Hematopoietic multipotent progenitor cell treated with erythropoietin and hydrocortisone succinate and interleukin-3 and kit ligand, for 6 days (in vitro differentiated cells): ENCODE results near the gene FAM227A.
"Not testable (repeated sequence)": the region's sequence is repeated elsewhere in the genome, so short reads cannot be mapped to it uniquely, and the experiment has no call there.

Experiments used
- DNase-seq: peaks from one replicate; pipeline ENCODE4 v3.0.0-alpha.2; 2015

The FAM227A gene

DNA sequence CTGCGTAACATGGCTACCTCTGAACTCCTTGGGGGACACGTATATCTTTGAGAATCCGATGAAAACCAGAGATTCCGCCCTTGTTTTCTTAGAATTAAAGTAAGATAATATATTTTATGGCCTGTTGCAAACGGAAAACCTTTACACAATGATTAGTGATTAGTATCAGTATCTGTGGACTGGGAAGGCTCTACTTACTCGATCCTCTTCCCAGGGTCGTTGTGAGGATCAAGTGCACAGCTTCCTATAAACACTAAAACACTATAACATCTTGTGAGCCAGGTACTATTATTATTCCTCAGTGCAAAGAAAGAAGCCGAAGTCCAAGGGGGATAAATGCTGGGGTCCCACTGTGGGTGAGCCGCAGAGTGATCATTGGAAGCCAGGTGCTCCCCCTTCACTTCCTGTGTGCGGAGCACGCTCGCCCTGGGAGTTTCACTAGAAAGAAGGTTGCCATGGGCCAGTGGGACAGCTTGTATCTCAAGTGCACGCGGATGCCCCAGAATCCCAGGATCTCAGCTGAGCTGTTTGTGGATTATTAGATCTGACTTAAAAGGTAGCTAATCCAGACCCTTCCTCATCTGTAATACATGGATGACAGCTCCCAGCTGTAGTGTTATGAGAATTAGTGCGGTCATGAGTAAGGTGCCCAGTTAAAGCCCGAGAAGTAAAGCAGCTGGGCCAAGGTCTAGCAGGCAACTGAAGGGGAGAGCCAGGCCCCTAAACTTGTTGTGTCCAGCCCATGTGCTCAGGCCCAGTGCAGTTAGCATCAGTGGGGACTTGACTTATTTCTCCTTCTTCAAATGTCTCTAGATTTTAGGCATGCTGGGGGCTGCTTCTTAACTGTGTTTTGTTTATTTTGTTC, 1.1 kb upstream of the FAM227A start:
- peak; percentile 54 for DNase-seq

- peak; percentile 42 for DNase-seq
Observed at GRCh38 chr22:38655519-38656255, 505 bp downstream of the FAM227A start.

DNA sequence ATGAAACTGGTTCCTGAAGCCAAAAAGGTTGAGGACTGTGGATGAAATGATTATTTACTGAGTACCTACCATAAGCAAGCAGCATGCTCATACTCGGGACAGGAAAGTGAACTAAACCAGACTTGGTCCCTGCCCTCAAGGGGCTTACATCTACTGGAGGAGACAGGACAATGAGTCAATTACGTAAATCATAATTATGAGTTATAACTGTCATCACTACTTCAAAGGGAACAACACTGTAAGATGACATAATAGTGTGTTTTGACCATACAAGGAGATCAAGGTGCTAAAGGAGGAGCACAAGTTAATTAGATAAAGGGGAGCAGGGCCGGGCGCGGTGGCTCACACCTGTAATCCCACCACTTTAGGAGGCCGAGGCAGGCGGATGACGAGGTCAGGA, 2.5 kb downstream of the FAM227A start:
- no peak for DNase-seq

DNA sequence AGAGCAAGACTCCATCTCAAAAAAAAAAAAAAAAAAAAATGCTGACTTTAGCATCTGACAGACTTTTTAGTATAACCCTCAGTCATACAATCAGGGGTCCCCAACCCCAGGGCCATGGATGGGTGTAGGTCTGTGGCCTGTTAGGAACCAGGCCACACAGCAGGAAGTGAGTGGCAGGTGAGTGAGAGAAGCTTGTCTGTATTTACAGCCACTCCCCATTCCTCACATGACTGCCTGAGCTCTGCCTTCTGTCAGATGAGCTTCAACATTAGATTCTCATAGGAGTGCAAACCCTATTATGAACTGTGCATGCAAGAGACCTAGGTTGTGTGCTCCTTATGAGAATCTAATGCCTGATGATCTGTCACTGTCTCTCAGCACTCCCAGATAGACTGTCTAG, 3.3 kb downstream of the FAM227A start:
- peak; percentile 23 for DNase-seq

DNA sequence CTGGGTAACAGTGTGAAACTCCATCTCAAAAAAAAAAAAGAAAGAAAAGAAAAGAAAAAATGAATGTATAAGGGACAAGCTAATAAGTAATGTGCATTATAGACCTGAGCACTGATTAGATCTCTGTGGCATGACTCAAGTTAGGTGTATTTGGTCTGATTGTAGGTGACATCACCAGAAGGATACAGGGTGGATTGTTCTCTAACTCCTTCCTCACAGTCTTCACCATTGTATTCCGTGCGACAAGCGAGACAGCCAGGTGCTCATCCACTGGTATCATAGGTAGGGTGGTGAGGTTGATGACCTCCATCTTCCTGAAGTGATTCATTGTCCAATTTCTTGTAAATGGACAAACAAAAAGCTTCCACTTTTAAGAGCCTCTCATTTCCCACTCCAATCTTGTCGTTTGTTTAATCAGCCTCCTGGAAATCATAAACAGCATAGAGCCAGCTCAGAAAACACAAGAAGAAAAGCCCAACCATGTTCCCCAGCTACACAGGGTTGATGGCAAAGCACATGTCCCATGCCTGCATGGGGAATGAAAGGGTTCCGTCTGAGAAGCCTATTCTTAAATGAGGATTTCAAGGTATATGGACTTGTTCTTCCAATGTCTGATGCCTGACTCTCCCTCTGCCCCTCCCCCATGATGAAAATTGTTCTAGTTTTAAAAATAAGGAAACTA, 6.2 kb downstream of the FAM227A start:
- DNase-seq = no peak

DNA sequence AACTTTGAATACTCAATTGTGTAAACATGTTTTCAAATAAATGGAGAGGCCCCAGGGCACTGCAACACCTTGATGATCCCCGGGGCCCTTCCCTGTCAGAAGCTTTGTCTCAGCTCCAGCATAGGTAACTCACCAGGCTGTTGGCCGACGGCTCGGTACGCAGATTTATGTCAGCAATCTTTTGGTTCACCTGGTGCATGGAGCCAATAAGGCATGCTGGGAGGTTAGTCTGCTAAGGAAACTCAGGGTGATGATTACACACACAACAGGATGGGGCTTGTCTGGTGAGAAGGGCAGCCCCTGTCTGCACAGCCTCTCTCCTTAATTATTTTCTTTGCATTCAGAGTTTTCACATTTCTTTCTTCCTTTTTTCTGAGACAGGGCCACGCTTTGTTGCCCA, 10.8 kb downstream of the FAM227A start:
- no peak for DNase-seq

GRCh38 chr22:38644245-38644644, 11.9 kb downstream of the FAM227A start:
- not testable (repeated sequence) for DNase-seq

- no peak for DNase-seq
Observed at GRCh38 chr22:38641476-38642040, 14.6 kb downstream of the FAM227A start.

DNA sequence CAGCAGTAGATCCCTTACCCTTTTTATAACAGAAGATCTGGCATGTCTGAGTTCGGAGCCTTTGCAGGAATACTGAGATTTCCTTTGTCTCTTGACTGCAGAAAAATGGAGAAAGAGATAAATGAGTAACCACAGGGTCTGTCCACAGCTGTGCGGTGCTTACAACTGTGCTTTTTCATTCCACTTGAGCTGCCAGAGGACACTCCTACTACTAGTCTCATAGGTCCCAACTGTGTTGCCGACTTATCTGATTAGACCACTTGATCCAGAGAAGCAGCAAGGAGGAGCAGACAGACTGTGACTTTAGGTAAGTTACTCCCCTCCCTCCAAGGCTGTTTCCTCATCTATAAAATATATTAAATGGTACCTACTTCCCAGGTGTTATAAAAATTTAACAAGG, 17.5 kb downstream of the FAM227A start:
- DNase-seq = peak; percentile 55

DNA sequence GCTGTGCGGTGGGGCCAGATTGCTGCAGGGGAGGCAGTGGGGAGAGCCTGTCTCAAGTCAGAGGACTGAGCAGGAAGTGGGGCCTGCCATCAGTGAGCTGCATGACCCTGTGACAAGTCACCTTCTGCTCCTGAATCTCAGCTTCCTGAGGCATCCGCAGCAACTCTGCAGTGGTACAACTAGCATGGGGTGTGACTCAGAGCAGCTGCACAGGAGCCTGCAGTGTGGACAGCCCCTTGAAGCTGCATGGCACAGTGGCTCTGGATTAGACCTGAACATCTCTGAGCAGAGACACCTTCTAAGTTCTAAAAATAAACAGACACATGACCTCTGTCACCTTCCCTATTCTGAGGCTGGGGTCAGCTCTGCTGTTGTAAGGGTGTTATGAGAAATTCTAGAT, 18.0 kb downstream of the FAM227A start:
- DNase-seq = no peak

- no peak for DNase-seq
Observed at GRCh38 chr22:38632528-38632927, 23.7 kb downstream of the FAM227A start.

DNA sequence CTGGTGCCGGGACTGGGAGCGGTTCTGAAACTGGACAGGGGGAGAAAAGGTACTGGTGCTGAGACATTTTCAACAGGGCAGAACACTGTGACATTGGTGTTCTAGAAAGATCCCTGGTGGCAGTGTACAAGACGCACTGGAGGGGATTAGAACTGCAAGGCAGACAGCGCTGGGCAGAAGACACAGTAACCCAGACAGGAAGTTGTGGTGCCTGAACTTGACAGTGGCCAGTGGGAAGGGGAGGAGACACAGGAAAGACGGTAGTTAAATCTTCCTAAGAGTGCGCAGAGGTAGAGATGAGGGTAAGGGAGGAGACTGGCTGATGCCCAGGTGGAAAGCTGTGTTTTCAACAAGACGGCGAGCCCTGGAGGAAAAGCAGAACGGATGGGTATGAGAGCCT, 24.5 kb downstream of the FAM227A start:
- peak; percentile 16 for DNase-seq

GRCh38 chr22:38629108-38629507, 27.1 kb downstream of the FAM227A start:
- DNase-seq = no peak

GRCh38 chr22:38628444-38628843, 27.7 kb downstream of the FAM227A start:
- DNase-seq = no peak

DNA sequence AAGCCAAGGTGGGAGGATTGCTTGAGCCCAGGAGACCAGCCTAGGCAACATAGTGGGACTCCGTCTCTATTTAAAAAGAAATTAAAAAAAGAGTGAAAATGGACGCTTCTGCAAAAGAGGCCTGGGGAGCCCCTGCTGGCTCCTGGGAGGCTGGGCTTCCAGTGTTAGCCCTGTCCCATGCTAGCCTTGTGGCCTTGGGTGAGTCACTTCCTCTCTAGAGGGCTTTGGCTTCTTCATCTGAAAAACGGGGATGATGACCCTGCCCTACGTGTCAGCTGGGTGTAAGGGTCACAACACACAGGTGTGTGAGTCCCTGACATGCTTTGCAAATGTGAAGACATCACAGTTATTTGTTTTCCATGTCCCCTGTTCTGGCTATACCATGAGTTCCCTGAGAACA, 32.8 kb downstream of the FAM227A start:
- DNase-seq = no peak

DNA sequence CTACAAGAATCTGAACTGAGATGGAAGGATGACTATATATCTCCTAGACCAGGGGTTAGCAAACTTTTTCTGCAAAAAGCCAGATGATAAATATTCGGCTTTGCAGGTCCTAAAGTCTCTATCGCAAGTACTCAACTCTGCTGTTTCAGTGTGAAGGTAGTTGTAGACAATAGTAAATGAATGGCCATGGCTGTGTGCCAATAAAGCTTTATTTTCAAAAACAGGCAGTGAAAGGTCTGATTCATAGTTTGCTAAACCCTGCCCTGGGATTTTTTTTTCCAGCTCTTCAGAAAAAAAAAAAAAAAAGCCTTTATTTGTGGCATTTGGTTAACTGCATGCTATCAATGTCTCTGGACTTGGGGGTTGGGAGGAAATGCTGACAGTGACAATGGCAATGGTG, 37.5 kb downstream of the FAM227A start:
- DNase-seq = no peak

DNA sequence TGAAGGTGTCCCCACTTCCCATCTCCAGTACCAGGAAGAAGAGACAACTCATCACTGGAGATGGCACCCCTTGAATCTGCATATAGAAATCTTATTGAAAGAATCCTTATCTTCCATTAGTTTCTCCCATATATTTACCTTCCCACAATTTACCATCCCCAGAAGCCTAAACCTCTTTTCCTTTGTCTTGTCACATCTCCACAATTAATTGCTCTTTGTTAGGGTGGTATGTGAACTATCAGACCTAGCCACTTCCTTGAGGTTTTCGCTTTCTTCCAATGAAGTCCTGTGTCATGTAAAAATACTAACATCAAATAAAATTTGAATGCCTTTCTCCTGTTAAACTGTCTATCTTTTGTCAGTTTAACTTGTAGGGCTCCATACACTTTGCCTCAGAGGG, 37.9 kb downstream of the FAM227A start:
- no peak for DNase-seq

- DNase-seq = not testable (repeated sequence)
Observed at GRCh38 chr22:38615064-38615405, 41.2 kb downstream of the FAM227A start.

- no peak for DNase-seq
Observed at GRCh38 chr22:38614332-38615063, 41.7 kb downstream of the FAM227A start.

DNA sequence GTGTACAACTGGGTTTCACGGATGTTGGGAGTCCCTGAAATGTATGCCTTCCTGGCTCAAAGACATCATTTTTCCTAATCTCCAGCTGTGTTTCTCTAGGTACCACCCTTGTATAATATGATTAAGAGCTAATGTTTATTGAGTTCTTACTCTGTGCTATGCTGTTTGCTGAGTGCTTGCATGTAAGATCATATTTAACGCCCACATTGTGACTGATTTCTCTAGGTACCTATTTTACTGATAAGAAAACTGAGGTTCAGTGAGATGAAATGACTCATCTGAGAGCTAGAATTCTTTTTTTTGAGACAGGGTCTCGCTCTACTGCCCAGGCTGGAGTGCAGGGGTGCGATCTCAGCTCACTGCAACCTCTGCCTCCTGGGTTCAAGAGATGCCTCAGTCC, 42.6 kb downstream of the FAM227A start:
- DNase-seq = no peak

DNA sequence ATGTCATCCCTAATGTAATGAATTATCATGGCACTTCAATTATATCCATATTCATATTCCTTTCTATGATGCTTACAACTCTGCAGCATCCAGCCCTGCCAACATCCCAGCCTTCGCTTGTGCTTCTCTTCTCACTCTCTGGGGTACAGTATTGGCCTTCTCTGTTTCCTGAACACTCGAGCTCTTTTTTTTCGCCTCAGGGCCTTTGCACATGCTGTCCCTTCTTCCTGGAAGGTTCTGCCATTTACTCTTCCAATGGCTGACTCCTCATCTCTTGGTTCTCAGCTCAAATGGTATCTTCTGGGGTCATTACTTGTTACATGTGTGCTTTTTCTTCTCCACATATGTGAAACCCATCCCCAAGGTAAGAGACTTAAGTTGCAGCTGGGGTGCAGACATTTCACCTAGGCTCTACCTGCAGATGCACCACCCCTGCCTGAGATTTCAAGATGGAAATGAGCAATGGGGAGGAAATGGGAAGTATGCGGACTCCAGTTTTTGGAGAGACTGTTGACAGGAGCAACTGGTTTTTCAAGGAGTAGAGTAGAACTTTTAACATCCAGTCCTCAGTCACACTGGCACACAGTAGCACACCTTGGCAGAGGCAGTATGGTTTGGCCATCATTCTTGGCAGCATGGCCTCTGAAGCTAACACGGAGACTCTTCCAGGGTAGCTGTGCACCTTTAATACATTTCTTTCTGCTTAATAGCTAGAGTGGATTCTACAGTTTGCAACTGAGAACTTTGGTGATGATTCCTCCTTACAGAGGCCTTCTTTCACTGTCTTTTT, 43.8 kb downstream of the FAM227A start:
- no peak for DNase-seq

GRCh38 chr22:38611559-38611958, 44.6 kb downstream of the FAM227A start:
- DNase-seq = no peak
